ENCODE results near the gene NDUFA9. TPM values are rescaled to one million over a fixed set of nuclear protein-coding genes. Genes with fewer than 3 reads are reported as not detected.

Gene NDUFA9
- total and polyA plus RNA-seq, 2 donors from 2014 or later = 96.9 to 250 TPM

GRCh38 chr12:4630262-4630661 is 18.7 kb upstream of the NDUFA9 start:
- no peak overlapping the region for H3K9ac ChIP-seq (ENCODE audit: low read length in 3 of 3)
- no peak overlapping the region for H3K27ac ChIP-seq (ENCODE audit: low read depth in 2 of 2, low read length in 2 of 2)
- no peak overlapping the region for H3K4me3 ChIP-seq (ENCODE audit: low read length in 3 of 3)
- DNase-seq = no peak
- no peaks in the 10 kb centered on the region for H3K36me3 ChIP-seq (ENCODE audit: control insufficient read depth in 2 of 3, insufficient read depth in 3 of 3, low read length in 3 of 3)
- H3K27me3 ChIP-seq (ENCODE audit: control insufficient read depth, insufficient read depth, low read length) = no peaks in the 10 kb centered on the region
- H3K4me1 ChIP-seq (ENCODE audit: control insufficient read depth in 2 of 3, insufficient read depth in 2 of 3, low read depth in 1 of 3, low read length in 3 of 3) = no peaks in the 10 kb centered on the region
- intact Hi-C loops (cut with DNase I) = no loop called here
- no peak for TF ChIP-seq CTCF (IDR thresholded peaks at IDR 0.05; ENCODE audit: borderline replicate concordance, extremely low read depth, insufficient read depth)
- FAIRE-seq = no peak
- no peaks in the 10 kb centered on the region for H3K9me3 ChIP-seq (ENCODE audit: control insufficient read depth in 2 of 3, insufficient read depth in 1 of 3, low read length in 3 of 3)

- Histone ChIP-seq H3K36me3 (ENCODE audit: control insufficient read depth in 2 of 3, insufficient read depth in 3 of 3, low read length in 3 of 3) (no peaks in the 10 kb centered on the region), H3K4me3 (ENCODE audit: low read length in 3 of 3) (no peak overlapping the region), H3K27ac (ENCODE audit: low read depth in 2 of 2, low read length in 2 of 2) (no peak overlapping the region), H3K9me3 (ENCODE audit: control insufficient read depth in 2 of 3, insufficient read depth in 1 of 3, low read length in 3 of 3) (no peaks in the 10 kb centered on the region), H3K4me1 (ENCODE audit: control insufficient read depth in 2 of 3, insufficient read depth in 2 of 3, low read depth in 1 of 3, low read length in 3 of 3) (peaks cover 0 to 4% (median 0%) of the 10 kb centered on the region in 3 donors), H3K27me3 (ENCODE audit: control insufficient read depth, insufficient read depth, low read length) (no peaks in the 10 kb centered on the region), H3K9ac (ENCODE audit: low read length in 3 of 3) (no peak overlapping the region)
- DNase-seq (no peak), FAIRE-seq (no peak)
- no peak for TF ChIP-seq CTCF (IDR thresholded peaks at IDR 0.05; ENCODE audit: borderline replicate concordance, extremely low read depth, insufficient read depth)
- intact Hi-C loops (cut with DNase I) = no loop called here
Measured at GRCh38 chr12:4643747-4644146, 5.2 kb upstream of the NDUFA9 start.

- Histone ChIP-seq H3K27ac (ENCODE audit: low read depth in 2 of 2, low read length in 2 of 2) (no peak overlapping the region), H3K9me3 (ENCODE audit: control insufficient read depth in 2 of 3, insufficient read depth in 1 of 3, low read length in 3 of 3) (no peaks in the 10 kb centered on the region), H3K9ac (ENCODE audit: low read length in 3 of 3) (no peak overlapping the region), H3K36me3 (ENCODE audit: control insufficient read depth in 2 of 3, insufficient read depth in 3 of 3, low read length in 3 of 3) (no peaks in the 10 kb centered on the region), H3K4me3 (ENCODE audit: low read length in 3 of 3) (no peak overlapping the region), H3K4me1 (ENCODE audit: control insufficient read depth in 2 of 3, insufficient read depth in 2 of 3, low read depth in 1 of 3, low read length in 3 of 3) (peaks cover 4 to 5% (median 4%) of the 10 kb centered on the region in 3 donors), H3K27me3 (ENCODE audit: control insufficient read depth, insufficient read depth, low read length) (no peaks in the 10 kb centered on the region)
- no peak for TF ChIP-seq CTCF (IDR thresholded peaks at IDR 0.05; ENCODE audit: borderline replicate concordance, extremely low read depth, insufficient read depth)
- no peak for FAIRE-seq
- intact Hi-C loops (cut with DNase I) = no loop called here
- no peak for DNase-seq
Measured at GRCh38 chr12:4645023-4645422, 3.9 kb upstream of the NDUFA9 start.

GRCh38 chr12:4648104-4648500 is 812 bp upstream of the NDUFA9 start:
- Histone ChIP-seq H3K27ac (ENCODE audit: low read depth in 2 of 2, low read length in 2 of 2) (peak overlapping the region in 1 of 2 donors; percentile 93), H3K4me1 (ENCODE audit: control insufficient read depth in 2 of 3, insufficient read depth in 2 of 3, low read depth in 1 of 3, low read length in 3 of 3) (peaks cover 5 to 14% (median 10%) of the 10 kb centered on the region in 3 donors), H3K9me3 (ENCODE audit: control insufficient read depth in 2 of 3, insufficient read depth in 1 of 3, low read length in 3 of 3) (no peaks in the 10 kb centered on the region), H3K4me3 (ENCODE audit: low read length in 3 of 3) (peak overlapping the region; percentile 98 to 99 (median 99)), H3K36me3 (ENCODE audit: control insufficient read depth in 2 of 3, insufficient read depth in 3 of 3, low read length in 3 of 3) (no peaks in the 10 kb centered on the region), H3K9ac (ENCODE audit: low read length in 3 of 3) (peak overlapping the region; percentile 92 to 99 (median 96)), H3K27me3 (ENCODE audit: control insufficient read depth, insufficient read depth, low read length) (no peaks in the 10 kb centered on the region)
- intact Hi-C loops (cut with DNase I) = no loop called here
- TF ChIP-seq CTCF (IDR thresholded peaks at IDR 0.05; ENCODE audit: borderline replicate concordance, extremely low read depth, insufficient read depth) = no peak
- FAIRE-seq = no peak
- no peak for DNase-seq

Measured in kidney (tissue), 14 donors.